Trophoblast cell (in vitro differentiated cells and primary cell): ENCODE data around the gene METTL1.

Experiments used
- DNase-seq, 2 donors: peaks; one replicate each; pipeline ENCODE4 v3.0.0-alpha.2; 2016
- H2AFZ ChIP-seq: 2 replicates; pipeline ENCODE4 v1.6.1; 2013; ENCODE audit warnings: low read length, moderate library complexity, mild to moderate bottlenecking; ENCODE audit not compliant: insufficient read depth, poor library complexity
- H2AK5ac ChIP-seq: 2 replicates; pipeline ENCODE4 v1.6.1; 2013; ENCODE audit warnings: mild to moderate bottlenecking, low read length
- H2BK120ac ChIP-seq: 2 replicates; pipeline ENCODE4 v1.6.1; 2013; ENCODE audit warnings: low read length, mild to moderate bottlenecking, moderate library complexity; ENCODE audit not compliant: insufficient read depth, poor library complexity
- H2BK12ac ChIP-seq: 2 replicates; pipeline ENCODE4 v1.6.1; 2013; ENCODE audit warnings: mild to moderate bottlenecking, low read length, moderate library complexity
- H2BK5ac ChIP-seq: 2 replicates; pipeline ENCODE4 v1.6.1; 2013; ENCODE audit warnings: low read length, low read depth, moderate library complexity, mild to moderate bottlenecking; ENCODE audit not compliant: poor library complexity
- H3K14ac ChIP-seq: 2 replicates; pipeline ENCODE4 v1.6.1; 2013; ENCODE audit warnings: mild to moderate bottlenecking, low read length
- H3K18ac ChIP-seq: 2 replicates; pipeline ENCODE4 v1.6.1; 2013; ENCODE audit warnings: mild to moderate bottlenecking, low read length
- H3K23ac ChIP-seq: 2 replicates; pipeline ENCODE4 v1.6.1; 2013; ENCODE audit warnings: low read length
- H3K27ac ChIP-seq: 2 replicates; pipeline ENCODE4 v1.5.1; 2013; ENCODE audit warnings: low read depth, mild to moderate bottlenecking, inconsistent platforms, low read length, moderate library complexity
- H3K27me3 ChIP-seq: 2 replicates; pipeline ENCODE4 v1.6.1; 2013; ENCODE audit warnings: inconsistent platforms, mild to moderate bottlenecking, low read length, moderate library complexity; ENCODE audit not compliant: insufficient read depth
- H3K36me3 ChIP-seq, 2 experiments: 1 replicate in 1 of 2; 2 replicates in 1 of 2; pipeline ENCODE4 v1.6.1; 2013; ENCODE audit warnings: low read length in 2 of 2, mild to moderate bottlenecking in 2 of 2, moderate library complexity in 1 of 2; ENCODE audit not compliant: insufficient read depth in 2 of 2, control insufficient read depth in 1 of 2
- H3K4ac ChIP-seq: 2 replicates; pipeline ENCODE4 v1.6.1; 2013; ENCODE audit warnings: low read depth, mild to moderate bottlenecking, low read length, moderate library complexity
- H3K4me1 ChIP-seq, 2 experiments: 1 replicate in 1 of 2; 2 replicates in 1 of 2; pipeline ENCODE4 v1.6.1; 2013; ENCODE audit warnings: low read length in 2 of 2, mild to moderate bottlenecking in 2 of 2, moderate library complexity in 1 of 2; ENCODE audit not compliant: insufficient read depth in 2 of 2, control insufficient read depth in 1 of 2
- H3K4me2 ChIP-seq: 2 replicates; pipeline ENCODE4 v1.6.1; 2013; ENCODE audit warnings: inconsistent platforms, mild to moderate bottlenecking, low read length, moderate library complexity
- H3K4me3 ChIP-seq: 2 replicates; pipeline ENCODE4 v1.5.1; 2013; ENCODE audit warnings: mild to moderate bottlenecking, low read depth, low read length, inconsistent platforms
- H3K79me1 ChIP-seq: one replicate; pipeline ENCODE4 v1.6.1; 2013; ENCODE audit warnings: low read length
- H3K79me2 ChIP-seq: 2 replicates; pipeline ENCODE4 v1.6.1; 2013; ENCODE audit warnings: low read length, mild to moderate bottlenecking; ENCODE audit not compliant: control insufficient read depth, insufficient read depth, poor library complexity
- H3K9ac ChIP-seq: 2 replicates; pipeline ENCODE4 v1.6.1; 2013; ENCODE audit warnings: mild to moderate bottlenecking, low read length
- H3K9me3 ChIP-seq: 2 replicates; pipeline ENCODE4 v1.6.1; 2013; ENCODE audit warnings: low read depth, mild to moderate bottlenecking, control low read depth, inconsistent platforms, low read length; ENCODE audit not compliant: insufficient read depth
- H4K12ac ChIP-seq: 2 replicates; pipeline ENCODE4 v1.6.1; 2013; ENCODE audit warnings: low read depth, mild to moderate bottlenecking, low read length, moderate library complexity
- H4K8ac ChIP-seq: 2 replicates; pipeline ENCODE4 v1.6.1; 2013; ENCODE audit warnings: low read depth, mild to moderate bottlenecking, low read length, moderate library complexity
- H4K91ac ChIP-seq: one replicate; pipeline ENCODE4 v1.6.1; 2013; ENCODE audit warnings: low read depth, mild to moderate bottlenecking, low read length, moderate library complexity
- WGBS: extraction: QIAGEN DNeasy Blood & Tissue Kit; methylation state at CpG from one replicate; pipeline ENCODE4 v1.1.7; 2013; ENCODE audit warnings: missing lambda C conversion rate; ENCODE audit not compliant: insufficient read length, insufficient coverage; ENCODE audit errors: extremely low coverage; 5-methylcytosine and 5-hydroxymethylcytosine counted together

METTL1 gene

GRCh38 chr12:57796996-57797395 is 25.1 kb upstream of the METTL1 start:
- no peak overlapping the region for H3K14ac ChIP-seq
- H2AFZ ChIP-seq, result no peak overlapping the region
- H3K79me1 ChIP-seq, result no peaks in the 10 kb centered on the region
- H3K79me2 ChIP-seq, result no peaks in the 10 kb centered on the region
- no peak overlapping the region for H2AK5ac ChIP-seq
- H4K91ac ChIP-seq, result no peak overlapping the region
- no peak overlapping the region for H2BK5ac ChIP-seq
- H3K4me3 ChIP-seq, result no peak overlapping the region
- peaks cover 15 to 27% of the 10 kb centered on the region in 2 experiments for H3K36me3 ChIP-seq
- no peak overlapping the region for H3K4ac ChIP-seq
- no CpG with 5 or more reads among the region's 1 CpG for WGBS
- no peak overlapping the region for H2BK120ac ChIP-seq
- H3K9ac ChIP-seq, result no peak overlapping the region
- H4K8ac ChIP-seq, result no peak overlapping the region
- DNase-seq, result no peak
- no peak overlapping the region for H3K27ac ChIP-seq
- no peaks in the 10 kb centered on the region for H3K4me1 ChIP-seq
- no peaks in the 10 kb centered on the region for H3K9me3 ChIP-seq
- no peak overlapping the region for H3K23ac ChIP-seq
- H2BK12ac ChIP-seq, result no peak overlapping the region
- no peaks in the 10 kb centered on the region for H3K27me3 ChIP-seq
- H3K18ac ChIP-seq, result no peak overlapping the region
- no peak overlapping the region for H4K12ac ChIP-seq
- H3K4me2 ChIP-seq, result no peak overlapping the region

DNA sequence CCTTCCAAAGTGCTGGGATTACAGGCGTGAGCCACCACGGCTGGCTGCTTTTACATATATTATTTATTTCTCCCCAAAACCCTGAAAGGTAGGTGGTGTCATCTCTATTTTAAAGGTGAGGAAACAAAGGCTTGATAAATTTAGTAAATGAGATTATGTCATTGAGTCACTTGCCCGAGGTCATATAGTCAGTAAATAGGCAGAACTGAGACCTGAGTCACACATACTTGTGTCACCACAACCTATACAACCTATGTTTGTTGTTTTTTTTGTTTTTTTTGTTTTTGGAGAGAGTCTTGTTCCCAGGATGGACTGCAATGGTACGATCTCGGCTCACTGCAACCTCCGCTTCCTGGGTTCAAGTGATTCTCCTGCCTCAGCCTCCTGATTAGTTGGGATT is 23.4 kb upstream of the METTL1 start:
- Histone ChIP-seq H2BK120ac (no peak overlapping the region), H3K27ac (no peak overlapping the region), H2BK5ac (no peak overlapping the region), H3K18ac (no peak overlapping the region), H3K79me2 (no peaks in the 10 kb centered on the region), H4K12ac (no peak overlapping the region), H3K9me3 (no peaks in the 10 kb centered on the region), H2AK5ac (no peak overlapping the region), H3K9ac (no peak overlapping the region), H3K36me3 (peaks cover 20 to 29% of the 10 kb centered on the region in 2 experiments), H3K27me3 (no peaks in the 10 kb centered on the region), H4K91ac (no peak overlapping the region), H3K4me1 (no peaks in the 10 kb centered on the region), H3K14ac (no peak overlapping the region), H3K79me1 (no peaks in the 10 kb centered on the region), H2AFZ (no peak overlapping the region), H2BK12ac (no peak overlapping the region), H3K4me2 (no peak overlapping the region), H3K4me3 (no peak overlapping the region), H3K4ac (no peak overlapping the region), H3K23ac (no peak overlapping the region), H4K8ac (no peak overlapping the region)
- WGBS, result no CpG with 5 or more reads among the region's 6 CpGs
- DNase-seq, result peak; percentile 63 to 91

GRCh38 chr12:57793920-57794319 is 22.0 kb upstream of the METTL1 start:
- H3K4me3 ChIP-seq, result no peak overlapping the region
- WGBS, result no CpG with 5 or more reads among the region's 1 CpG
- H2BK5ac ChIP-seq, result no peak overlapping the region
- no peak overlapping the region for H2BK120ac ChIP-seq
- no peak overlapping the region for H3K4ac ChIP-seq
- peak; percentile 62 to 91 for DNase-seq
- H3K27me3 ChIP-seq, result no peaks in the 10 kb centered on the region
- H3K4me1 ChIP-seq, result no peaks in the 10 kb centered on the region
- H4K12ac ChIP-seq, result no peak overlapping the region
- H3K79me1 ChIP-seq, result no peaks in the 10 kb centered on the region
- no peak overlapping the region for H3K27ac ChIP-seq
- peaks cover 25 to 29% of the 10 kb centered on the region in 2 experiments for H3K36me3 ChIP-seq
- H3K79me2 ChIP-seq, result no peaks in the 10 kb centered on the region
- no peak overlapping the region for H3K18ac ChIP-seq
- no peak overlapping the region for H3K23ac ChIP-seq
- no peak overlapping the region for H3K4me2 ChIP-seq
- H4K8ac ChIP-seq, result no peak overlapping the region
- no peak overlapping the region for H4K91ac ChIP-seq
- no peak overlapping the region for H3K14ac ChIP-seq
- H2BK12ac ChIP-seq, result no peak overlapping the region
- no peak overlapping the region for H3K9ac ChIP-seq
- H3K9me3 ChIP-seq, result no peaks in the 10 kb centered on the region
- H2AK5ac ChIP-seq, result no peak overlapping the region
- no peak overlapping the region for H2AFZ ChIP-seq

DNA sequence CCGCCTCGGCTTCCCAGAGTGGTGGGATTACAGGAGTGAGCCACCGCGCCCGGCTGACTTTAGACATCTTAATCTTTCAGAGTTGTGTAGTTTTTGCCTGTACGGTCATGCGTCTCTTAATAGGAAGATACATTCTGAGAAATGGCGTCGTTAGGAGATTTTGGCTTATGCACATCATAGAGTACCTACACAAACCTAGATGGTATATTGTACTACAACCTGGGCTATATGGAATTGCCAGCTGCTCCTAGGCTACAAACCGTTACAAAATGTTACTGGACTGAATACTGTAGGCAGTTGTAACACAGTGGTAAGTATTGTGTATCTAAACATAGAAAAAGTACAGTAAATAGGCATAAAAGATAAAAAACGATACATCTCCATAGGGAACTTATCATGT is 12.0 kb upstream of the METTL1 start:
- H2BK5ac ChIP-seq, result no peak overlapping the region
- DNase-seq, result no peak

More for the DNA sequence above, 12.0 kb upstream of the METTL1 start:
- H3K23ac ChIP-seq, result no peak overlapping the region
- H2AK5ac ChIP-seq, result no peak overlapping the region
- no peak overlapping the region for H2BK12ac ChIP-seq
- no peak overlapping the region for H2BK120ac ChIP-seq
- no peak overlapping the region for H4K8ac ChIP-seq
- H3K36me3 ChIP-seq, result peaks cover 12 to 22% of the 10 kb centered on the region in 2 experiments
- no peaks in the 10 kb centered on the region for H3K9me3 ChIP-seq
- H3K79me2 ChIP-seq, result peaks cover 7% of the 10 kb centered on the region
- H3K9ac ChIP-seq, result no peak overlapping the region
- H3K4me1 ChIP-seq, result peaks cover 0 to 3% of the 10 kb centered on the region in 2 experiments
- peaks cover 3% of the 10 kb centered on the region for H3K79me1 ChIP-seq
- no peak overlapping the region for H4K91ac ChIP-seq
- H3K4me3 ChIP-seq, result no peak overlapping the region
- no peak overlapping the region for H3K4ac ChIP-seq
- H3K27me3 ChIP-seq, result no peaks in the 10 kb centered on the region
- H4K12ac ChIP-seq, result no peak overlapping the region
- no peak overlapping the region for H3K14ac ChIP-seq
- no CpG with 5 or more reads among the region's 11 CpGs for WGBS
- no peak overlapping the region for H3K18ac ChIP-seq
- H3K27ac ChIP-seq, result no peak overlapping the region
- H3K4me2 ChIP-seq, result no peak overlapping the region
- H2AFZ ChIP-seq, result no peak overlapping the region
